ENCODE results near the gene EPB41L1.
"Not testable (repeated sequence)": the region's sequence is repeated elsewhere in the genome, so short reads cannot be mapped to it uniquely, and the experiment has no call there.

DNA sequence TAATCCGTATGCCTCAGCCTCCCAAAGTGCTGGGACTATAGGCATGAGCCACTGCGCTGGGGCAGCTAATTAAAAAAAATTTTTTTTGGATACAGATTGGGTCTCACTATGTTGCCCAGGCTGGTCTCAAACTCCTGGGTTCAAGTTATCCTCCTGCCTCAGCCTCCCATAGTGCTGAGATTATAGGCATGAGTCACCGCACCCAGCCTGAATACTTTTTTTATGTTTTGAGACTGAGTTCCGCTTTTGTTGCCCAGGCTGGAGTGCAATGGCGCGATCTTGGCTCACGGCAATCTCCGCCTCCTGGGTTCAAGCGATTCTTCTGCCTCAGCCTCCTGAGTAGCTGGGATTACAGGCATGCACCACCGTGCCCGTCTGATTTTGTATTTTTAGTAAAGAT lies 17.2 kb upstream of the EPB41L1 start:
- TF ChIP-seq, protein P1, sequence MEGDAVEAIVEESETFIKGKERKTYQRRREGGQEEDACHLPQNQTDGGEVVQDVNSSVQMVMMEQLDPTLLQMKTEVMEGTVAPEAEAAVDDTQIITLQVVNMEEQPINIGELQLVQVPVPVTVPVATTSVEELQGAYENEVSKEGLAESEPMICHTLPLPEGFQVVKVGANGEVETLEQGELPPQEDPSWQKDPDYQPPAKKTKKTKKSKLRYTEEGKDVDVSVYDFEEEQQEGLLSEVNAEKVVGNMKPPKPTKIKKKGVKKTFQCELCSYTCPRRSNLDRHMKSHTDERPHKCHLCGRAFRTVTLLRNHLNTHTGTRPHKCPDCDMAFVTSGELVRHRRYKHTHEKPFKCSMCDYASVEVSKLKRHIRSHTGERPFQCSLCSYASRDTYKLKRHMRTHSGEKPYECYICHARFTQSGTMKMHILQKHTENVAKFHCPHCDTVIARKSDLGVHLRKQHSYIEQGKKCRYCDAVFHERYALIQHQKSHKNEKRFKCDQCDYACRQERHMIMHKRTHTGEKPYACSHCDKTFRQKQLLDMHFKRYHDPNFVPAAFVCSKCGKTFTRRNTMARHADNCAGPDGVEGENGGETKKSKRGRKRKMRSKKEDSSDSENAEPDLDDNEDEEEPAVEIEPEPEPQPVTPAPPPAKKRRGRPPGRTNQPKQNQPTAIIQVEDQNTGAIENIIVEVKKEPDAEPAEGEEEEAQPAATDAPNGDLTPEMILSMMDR (conservative IDR thresholded peaks at IDR 0.05), result not testable (repeated sequence)
- not testable (repeated sequence) for TF ChIP-seq EZH2 (IDR thresholded peaks at IDR 0.05; ENCODE audit: low read depth)
